HG03571 (cell line): ENCODE measurements around the gene LHFPL6.

Source experiments
- ATAC-seq: cut with Tn5 transposase; IDR thresholded peaks from one replicate; pipeline ENCODE4 v1.9.1; 2021; ENCODE audit not compliant: unreplicated experiment

LHFPL6 gene

DNA sequence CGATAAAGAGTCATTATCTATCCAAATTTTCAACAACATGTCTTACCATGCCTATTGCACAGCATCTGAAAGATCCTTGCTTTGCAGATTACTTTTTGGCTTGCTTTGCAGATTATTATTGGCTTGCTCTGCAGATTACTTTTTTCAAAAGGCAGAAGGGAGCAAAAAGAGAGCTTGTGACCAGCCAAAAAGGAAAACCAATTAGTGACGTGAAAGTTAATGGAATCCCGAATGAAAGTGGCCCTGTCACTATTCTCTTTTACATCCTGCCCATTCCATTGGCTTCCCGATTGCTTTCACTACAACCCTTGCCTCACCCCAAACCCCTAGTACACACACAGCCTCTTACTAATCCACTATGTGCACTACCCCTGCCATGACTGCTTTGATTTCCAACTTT is 81.3 kb downstream of the LHFPL6 start:
- no peak for ATAC-seq

DNA sequence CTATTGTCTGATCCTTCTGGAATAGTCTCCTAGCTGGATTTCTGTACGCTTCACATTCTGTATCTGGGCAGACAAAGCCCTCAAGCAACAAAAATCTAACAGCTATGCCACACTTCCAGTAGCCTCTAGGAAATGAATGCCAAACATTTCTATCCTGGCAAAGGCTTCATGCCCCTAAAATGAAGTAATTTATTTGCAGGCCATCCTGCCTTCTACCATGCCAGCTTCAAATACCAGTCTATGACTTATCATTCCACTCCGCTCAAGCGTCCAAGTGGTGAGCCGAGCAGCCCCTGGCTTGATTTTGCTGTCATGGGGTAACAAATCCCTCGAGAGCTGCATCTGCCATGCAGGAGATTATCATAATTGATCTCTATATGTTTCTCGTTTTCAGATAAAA is 86.9 kb downstream of the LHFPL6 start:
- ATAC-seq: no peak

DNA sequence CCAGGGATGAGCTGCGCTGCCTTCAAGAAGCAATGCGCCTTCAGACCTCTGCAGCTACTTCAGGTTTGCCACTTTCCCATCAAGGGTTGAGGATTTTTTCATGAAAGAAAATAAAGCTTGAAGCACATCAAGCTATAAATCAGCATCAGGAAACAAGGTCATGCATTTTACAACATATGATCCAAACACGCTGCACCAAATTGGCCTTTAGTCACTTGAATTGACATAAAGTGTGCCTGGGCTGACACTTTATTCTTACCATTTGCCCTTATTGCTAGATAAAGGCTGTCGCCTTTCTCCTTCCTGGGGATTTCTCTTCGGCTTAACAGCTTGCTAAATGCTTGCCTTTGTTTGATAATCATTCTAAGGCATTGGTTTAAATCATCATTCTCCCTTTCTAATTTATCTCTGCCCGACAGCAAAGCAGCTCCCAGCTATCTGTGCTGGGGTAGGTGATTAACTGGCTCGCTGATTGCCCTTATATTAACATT is 87.7 kb downstream of the LHFPL6 start:
- ATAC-seq: no peak

DNA sequence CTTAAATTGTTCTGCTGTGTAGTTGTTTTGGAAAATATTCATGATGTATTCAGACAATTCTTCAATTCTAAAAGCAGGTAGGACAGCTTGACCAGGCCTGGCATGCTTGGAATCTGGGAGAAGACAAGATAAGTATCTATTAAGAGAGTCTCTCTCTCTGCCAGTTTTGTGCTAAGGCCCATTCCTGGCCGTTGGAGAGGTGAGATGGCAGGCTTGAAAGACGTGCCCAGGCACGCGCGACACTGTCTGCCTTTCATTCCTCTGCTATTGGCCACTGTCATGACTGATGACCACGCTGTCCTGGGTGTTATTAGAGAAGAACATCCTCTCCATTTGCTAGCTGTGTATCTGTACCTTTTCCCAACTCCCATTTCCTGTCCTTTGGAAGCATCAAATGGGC is 90.3 kb downstream of the LHFPL6 start:
- no peak for ATAC-seq

DNA sequence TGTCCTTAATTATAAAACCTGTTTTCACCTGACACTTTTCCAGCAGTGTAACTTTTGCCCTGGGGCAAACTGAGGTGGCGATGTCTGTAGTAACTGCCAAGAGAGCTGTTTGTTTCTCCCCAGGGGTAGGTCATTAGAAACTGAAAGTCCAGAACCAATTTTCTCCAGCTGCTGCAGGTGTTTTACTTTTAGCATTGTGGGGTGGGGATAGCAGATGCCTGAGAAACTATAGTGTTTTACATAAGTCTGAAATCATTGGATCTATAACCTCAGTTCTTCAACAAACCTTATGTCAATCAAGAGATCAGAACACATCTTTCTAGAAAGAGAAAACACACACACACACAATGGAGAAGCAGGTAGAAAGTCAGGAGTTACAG is 92.7 kb downstream of the LHFPL6 start:
- ATAC-seq: no peak

DNA sequence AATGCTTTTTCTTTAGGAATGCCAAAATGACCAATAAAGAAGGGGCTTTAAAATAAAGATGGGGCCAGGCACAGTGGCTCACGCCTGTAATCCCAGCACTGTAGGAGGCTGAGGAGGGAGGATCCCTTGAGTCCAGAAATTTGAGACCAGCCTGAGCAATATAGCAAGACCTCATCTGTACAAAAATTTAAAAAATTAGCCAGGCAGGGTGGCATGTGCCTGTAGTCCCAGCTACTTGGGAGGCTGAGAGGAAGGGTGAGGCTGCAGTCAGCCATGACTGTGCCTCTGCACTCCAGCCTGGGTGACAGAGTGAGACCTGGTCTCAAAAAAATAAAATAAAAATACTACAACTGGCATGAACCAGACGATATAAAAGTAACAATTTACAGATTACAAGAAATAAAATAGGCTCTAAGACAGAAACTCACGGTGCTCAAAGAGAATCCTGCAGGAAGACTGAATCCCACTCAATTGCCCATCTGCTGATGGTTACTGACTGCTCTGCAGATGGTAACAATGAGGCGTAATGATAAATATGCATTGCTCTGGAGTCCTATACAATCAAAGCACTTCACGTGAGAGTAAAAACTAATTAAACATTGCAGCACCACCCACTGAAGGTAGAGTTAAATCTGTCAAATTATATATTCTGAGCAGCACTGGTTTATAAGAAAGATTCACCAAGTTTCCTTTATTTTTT is 93.2 kb downstream of the LHFPL6 start:
- no peak for ATAC-seq

DNA sequence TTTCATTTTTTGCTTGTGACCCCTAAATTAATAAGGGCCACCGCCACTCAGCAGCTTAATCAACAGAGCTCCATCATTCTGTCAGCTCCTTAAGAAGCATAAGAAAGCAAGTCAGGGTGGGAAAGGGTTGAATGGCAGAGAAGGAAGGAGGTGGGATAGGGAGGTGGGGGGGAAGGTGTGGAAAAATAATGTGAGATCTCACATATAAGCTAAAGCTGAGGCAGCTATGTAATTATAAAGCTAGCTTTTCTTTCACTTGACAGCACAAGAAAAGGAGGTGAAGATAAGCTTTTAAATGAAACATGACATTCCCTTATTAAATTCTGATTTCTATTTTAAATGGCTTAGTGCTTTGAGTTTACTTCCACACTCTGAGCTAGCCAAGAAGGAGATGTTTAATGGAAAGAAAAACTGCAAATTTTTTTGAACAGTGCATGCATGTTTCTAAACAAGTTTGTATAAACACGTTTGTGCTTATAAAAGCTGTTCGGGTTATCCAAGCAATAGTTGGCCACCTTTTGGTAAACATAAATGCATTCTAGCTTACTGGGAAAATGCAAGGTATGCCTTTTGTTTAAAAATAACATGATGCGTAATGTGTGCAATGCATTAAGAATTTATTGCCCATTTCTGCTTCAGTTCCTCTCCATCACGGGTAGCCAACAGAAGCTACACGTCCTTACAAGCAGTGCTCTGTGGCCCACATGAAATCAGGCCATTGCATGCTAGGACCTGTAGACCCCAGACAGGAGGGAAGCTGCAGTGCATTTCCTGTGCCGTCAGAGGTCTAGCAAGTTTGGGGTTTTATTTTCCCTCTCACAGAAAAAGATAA is 96.2 kb downstream of the LHFPL6 start:
- no peak for ATAC-seq

DNA sequence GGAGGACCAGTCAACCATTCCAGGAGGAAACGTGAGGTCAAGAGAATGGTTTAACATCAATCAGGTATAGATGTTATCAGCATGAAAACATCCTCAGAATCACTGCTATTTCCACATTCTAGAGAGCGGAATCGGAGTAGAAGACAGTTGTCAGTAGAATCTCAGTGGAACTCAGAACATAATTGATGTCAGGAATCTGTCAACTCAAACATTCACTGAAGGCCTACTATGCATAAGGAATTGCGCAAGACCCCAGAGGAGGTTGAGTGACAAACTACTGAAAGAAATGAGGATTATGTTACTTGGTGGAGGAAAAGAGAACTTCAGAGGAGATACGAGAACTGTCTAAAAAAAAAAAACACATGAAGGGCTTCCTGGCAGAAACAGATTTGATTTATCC is 97.8 kb downstream of the LHFPL6 start:
- ATAC-seq: no peak

DNA sequence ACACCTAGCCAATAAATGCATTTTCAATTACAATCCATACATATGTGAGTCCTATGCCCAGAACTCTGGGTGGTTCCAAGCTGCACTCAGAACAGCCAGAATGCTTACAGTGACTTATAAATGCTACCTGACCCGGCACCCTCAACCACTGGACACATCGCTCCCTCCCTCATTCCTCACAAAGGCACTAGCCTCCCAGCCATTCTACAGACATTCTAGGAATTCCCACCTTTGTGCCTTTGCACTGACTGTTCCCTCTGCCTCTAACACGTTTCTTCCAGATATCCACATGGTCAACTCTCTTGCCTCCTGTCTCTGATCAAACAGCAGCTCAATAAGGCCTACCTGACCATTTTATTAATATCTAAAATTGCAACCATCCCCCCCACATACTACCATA is 99.9 kb downstream of the LHFPL6 start:
- no peak for ATAC-seq

DNA sequence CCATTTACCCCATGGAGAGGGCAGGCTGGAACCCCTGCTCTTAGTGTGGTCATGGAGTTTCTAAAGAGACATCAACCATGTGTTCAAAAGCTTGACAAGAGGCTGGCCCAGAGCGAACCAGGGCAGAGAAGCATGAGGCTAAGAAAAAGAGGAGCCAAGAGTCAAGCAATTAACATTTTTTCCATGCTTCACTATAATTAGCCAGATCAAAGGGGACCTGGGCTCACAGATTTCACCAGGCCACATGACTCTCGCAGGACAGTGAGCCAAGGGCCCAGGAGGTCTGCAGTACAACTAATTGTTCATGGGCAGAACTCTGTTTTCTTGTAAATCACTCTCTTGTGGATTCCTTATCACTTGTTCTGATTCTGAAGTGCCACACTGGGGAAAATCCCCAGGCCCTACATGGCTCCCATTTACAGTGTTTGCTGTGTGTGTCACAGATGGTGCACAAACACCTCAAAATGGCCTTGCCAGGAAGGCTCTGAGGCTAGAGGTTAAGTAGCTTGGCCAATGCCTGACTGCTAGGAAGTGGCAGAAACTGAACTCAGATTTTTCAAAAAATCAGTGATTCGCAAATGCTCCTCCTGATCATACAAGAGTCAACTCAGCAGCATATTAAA is 101.2 kb downstream of the LHFPL6 start:
- no peak for ATAC-seq

DNA sequence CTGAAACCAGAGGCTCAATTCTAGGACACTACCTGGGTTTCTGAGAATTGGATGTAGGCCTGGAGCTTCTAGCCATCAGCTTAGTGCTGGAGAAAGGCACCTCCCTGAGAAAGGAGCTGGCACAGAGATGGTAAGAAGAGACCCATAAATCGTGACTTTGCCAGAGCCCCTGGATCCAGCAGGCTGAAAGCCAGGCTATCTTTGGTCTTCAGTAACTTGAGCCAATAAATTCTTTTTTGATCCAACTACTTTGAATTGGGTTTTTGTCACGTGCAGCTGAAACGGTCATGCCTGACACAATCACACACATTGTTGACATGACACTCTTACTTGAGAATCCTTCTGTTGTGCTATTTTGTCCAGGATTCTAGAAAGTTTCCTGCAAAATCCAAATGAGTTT is 103.4 kb downstream of the LHFPL6 start:
- ATAC-seq: no peak

DNA sequence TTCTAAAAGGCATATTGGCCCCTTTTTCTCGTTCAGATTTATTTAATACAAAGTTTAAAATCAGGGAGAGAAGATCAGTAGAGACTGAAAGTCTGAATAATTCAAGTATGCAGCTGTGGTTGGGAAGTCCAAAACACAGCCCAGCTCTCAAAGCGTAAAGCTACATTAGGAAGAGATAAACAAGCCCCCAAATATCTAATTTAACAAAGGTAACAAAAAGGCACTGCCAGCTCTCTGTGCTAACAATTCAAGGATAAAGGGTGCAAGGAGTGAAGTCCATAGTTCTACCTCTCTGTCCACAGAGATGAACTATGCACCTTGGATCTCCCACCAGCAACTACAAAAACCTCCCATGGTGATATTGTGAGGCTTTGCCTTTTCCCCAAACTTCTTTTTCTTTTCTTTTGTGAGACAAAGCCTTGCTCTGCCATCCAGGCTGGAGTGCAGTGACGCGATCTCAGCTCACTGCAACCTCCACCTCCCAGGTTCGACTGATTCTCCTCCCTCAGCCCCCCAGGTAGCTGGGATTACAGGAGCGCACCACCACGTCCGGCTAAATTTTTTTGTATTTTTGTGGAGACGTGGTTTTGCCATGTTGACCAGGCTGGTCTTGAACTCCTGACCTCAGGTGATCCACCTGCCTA is 104.4 kb downstream of the LHFPL6 start:
- ATAC-seq: no peak

DNA sequence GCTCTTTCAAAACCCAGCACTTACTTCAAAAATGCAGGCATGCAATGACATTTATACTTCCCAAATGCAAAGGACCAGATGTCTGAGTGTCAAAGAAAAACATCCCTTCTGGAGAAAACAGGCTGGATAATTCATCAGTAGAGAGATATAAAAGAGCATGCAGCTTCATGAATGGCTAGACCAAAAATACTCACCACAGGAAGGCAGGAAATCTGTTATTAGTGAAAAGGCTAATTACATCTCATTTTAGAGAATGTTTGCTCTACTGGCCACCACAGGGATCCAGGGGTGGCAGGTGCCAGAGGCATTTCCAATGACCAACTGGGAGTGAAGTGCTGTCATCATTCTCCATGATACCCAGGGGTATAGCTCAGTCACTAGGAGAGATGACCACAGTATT is 106.5 kb downstream of the LHFPL6 start:
- no peak for ATAC-seq

DNA sequence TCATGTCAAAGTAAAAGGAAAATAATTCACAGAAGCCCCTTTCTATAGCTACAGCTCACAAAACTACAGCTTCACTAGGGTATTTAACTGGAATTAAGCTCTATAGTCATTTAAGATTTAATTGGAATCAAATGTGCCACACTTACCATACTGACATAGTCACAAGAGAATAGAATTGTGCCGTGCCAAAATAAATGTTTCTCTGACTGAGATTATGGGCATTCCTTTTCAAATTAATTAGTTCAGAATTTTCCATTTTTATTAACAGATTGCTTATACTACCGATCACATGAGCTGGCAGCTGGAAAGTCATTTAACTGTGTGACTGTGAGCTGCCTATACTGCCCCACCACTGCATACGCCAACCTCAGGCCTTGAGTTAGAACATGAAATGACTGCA is 108.4 kb downstream of the LHFPL6 start:
- ATAC-seq: no peak

DNA sequence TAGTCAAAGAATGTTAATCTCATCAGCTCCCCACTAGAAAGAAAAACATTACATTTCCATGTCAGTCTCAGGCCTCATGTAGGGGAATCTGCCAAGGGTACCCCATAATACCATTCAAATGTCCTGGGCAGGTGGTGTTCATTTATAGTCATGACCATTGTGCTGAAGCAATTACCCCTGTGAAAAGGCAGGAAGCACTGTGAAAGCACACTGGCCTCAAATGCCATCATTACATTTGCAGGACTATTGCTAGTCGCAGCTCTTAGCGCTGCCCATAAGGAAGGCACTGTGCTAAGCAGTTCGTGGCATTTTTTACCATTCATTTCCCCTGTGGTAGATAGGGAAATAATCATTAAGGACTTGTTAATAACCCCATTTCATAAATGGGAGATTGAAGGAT is 109.0 kb downstream of the LHFPL6 start:
- ATAC-seq: no peak

DNA sequence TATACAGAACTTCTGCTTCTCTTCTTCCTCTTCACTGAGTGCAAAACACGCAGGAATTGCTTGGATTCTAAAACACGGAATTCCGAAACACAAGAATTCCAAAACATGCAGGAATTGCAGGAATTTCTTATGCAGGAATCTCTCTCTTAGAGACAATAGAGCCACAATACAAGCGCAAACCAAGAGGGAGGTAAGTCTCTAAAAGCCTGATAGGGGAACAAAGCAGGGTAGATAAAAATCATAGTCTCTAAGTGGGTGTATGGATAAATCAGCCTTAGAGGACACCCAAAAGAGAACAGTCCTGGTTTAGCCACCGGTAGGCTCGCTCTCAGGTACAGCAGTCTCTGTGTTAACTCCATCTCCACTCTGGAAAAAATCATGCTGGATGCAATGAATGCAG is 112.9 kb downstream of the LHFPL6 start:
- ATAC-seq: no peak

DNA sequence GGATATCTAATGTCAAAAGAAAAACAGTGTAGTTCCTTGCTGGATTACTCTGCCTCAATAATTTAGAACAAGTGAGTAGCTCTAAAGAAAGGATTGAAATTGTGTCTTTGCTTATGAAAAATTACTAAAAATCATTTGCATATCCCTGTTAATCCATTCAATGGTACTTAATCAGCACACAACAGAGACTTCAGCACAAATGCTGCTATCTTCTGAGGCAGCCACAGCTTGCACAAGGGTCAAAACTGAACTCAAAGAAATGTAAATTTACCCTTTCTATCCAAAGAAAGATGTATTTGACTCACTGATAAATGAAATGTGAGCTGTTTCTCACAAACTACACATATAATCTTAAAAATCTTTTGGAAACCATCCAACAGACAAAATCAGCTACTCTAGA is 116.2 kb downstream of the LHFPL6 start:
- ATAC-seq: no peak

DNA sequence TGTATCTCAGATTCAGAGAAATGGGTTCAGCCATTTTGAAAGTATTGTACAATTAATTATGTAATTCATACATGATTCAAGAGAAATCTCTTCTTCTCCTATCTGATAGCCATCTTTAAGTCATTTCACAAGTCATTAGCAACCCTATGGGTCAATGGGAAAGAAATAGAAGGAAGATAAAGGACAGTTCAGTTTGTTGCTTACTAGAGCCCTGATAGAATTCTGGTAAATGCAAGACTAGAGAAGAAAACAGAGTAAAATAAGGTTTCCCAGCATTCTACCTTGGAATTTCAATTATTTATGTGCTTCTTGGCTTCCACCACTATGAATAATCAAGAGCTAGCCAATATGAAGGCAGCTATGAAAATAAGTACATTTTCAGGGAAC is 117.7 kb downstream of the LHFPL6 start:
- ATAC-seq: no peak

DNA sequence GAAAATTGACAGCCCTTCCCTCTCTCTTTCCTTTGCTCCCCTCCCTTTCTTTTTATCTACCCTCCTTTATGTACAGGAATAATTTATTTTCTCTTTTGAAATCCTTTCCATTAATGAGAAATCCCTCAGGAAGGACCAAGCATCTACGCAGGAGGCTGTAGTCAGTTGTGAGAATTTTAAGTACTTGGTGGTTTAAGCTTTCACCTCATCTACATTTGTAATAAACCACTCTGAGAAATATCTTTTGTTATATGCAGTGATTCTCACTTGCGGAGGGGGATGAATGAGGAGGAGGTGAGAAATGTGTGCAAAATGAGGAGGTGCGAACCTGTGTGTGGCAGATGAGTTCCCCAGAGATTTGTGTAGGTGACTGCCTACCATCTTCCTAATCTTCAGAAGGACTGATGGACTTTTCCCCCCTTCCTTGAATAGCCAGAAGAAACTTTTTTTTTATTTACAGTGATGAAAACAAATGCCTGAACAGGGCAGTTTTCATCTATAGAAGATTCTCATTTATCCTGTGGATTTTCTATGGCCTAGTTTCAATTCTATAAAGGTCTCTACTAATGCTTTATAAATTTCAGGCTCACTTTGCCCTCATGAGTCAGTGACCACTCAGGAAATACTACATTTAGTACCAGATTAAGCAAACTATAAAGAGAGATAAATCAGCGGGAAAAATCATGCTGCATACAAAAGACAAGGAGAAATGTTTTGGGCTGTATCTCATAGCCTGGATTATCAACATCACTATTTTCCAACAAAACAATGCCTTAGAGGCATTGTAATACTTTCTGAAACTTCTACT is 118.3 kb downstream of the LHFPL6 start:
- no peak for ATAC-seq

DNA sequence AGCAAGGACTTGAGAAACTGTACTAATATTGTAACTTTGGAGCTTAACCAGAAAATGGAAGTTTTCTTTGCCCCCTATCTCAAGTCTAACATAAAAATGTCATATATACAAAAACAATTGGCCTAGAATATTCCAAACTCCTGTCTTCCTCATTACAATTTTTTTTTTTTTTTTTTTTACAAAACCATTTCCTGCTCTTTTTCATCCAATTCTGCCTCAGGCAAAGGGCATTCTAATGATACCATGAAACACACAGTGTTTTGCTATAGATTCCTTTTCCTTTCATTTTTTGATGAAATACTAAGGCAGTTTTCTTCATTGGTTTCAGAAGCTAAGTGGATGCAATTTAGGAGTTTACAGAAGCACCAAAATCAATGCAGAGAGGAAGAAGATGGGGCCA is 119.7 kb downstream of the LHFPL6 start:
- ATAC-seq: no peak

DNA sequence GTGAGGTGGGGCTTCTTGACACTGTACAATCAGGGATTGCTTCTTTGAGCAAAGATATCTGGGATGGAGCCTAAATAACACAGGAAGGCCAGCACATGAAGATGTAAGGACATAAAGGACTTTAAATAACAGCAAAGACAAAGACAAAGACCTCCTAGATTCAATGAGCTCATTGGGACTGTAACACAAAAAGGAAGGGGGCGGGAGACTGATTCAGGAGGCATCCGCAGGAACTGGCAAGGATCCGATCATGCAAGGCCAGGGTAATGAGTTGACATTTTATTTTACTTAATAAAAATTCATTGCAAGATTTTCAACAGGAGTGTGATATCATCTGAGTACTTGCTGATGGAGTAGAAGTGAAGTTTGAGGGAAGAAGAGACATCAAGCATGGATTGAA is 121.5 kb downstream of the LHFPL6 start:
- ATAC-seq: no peak
